ENCODE measurements around the gene CCT4.

GRCh38 chr2:61876400-61876799 lies 12.1 kb downstream of the CCT4 start:
- TF ChIP-seq, protein P1, sequence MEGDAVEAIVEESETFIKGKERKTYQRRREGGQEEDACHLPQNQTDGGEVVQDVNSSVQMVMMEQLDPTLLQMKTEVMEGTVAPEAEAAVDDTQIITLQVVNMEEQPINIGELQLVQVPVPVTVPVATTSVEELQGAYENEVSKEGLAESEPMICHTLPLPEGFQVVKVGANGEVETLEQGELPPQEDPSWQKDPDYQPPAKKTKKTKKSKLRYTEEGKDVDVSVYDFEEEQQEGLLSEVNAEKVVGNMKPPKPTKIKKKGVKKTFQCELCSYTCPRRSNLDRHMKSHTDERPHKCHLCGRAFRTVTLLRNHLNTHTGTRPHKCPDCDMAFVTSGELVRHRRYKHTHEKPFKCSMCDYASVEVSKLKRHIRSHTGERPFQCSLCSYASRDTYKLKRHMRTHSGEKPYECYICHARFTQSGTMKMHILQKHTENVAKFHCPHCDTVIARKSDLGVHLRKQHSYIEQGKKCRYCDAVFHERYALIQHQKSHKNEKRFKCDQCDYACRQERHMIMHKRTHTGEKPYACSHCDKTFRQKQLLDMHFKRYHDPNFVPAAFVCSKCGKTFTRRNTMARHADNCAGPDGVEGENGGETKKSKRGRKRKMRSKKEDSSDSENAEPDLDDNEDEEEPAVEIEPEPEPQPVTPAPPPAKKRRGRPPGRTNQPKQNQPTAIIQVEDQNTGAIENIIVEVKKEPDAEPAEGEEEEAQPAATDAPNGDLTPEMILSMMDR (IDR thresholded peaks at IDR 0.05) = no peak
- no peak for TF ChIP-seq ZFX (IDR thresholded peaks at IDR 0.05; ENCODE audit: borderline replicate concordance)

Measured in 22Rv1 (cell line).